ENCODE results near the gene ZDHHC3.

The ZDHHC3 gene

GRCh38 chr3:44942202-44942921 lies 33.6 kb downstream of the ZDHHC3 start:
- no CpG with 5 or more reads among the region's 9 CpGs for WGBS (ENCODE audit: extremely low coverage, insufficient coverage, insufficient read length)
- peaks cover 40 to 53% of the 10 kb centered on the region in 2 experiments for H3K36me3 ChIP-seq (ENCODE audit: control insufficient read depth in 1 of 2, insufficient read depth in 2 of 2, low read length in 2 of 2)
- peaks cover 2% of the 10 kb centered on the region for H3K9me3 ChIP-seq (ENCODE audit: insufficient read depth, low read depth, low read length)
- H3K27ac ChIP-seq (ENCODE audit: low read depth, low read length), result no peak overlapping the region
- no peak overlapping the region for H3K14ac ChIP-seq (ENCODE audit: low read length)
- no peak overlapping the region for H2AFZ ChIP-seq (ENCODE audit: insufficient read depth, low read length, poor library complexity)
- no peaks in the 10 kb centered on the region for H3K4me1 ChIP-seq (ENCODE audit: control insufficient read depth in 1 of 2, insufficient read depth in 2 of 2, low read length in 2 of 2)
- no peak overlapping the region for H3K9ac ChIP-seq (ENCODE audit: low read length)
- H4K8ac ChIP-seq (ENCODE audit: low read depth, low read length), result no peak overlapping the region
- no peak overlapping the region for H3K4me3 ChIP-seq (ENCODE audit: low read depth, low read length)
- H3K79me2 ChIP-seq (ENCODE audit: control insufficient read depth, insufficient read depth, low read length, poor library complexity), result no peaks in the 10 kb centered on the region
- no peak overlapping the region for H3K18ac ChIP-seq (ENCODE audit: low read length)
- no peak overlapping the region for H2BK120ac ChIP-seq (ENCODE audit: insufficient read depth, low read length, poor library complexity)
- no peak for DNase-seq
- H3K4me2 ChIP-seq (ENCODE audit: low read length), result no peak overlapping the region
- H4K91ac ChIP-seq (ENCODE audit: low read depth, low read length), result no peak overlapping the region
- H3K23ac ChIP-seq (ENCODE audit: low read length), result no peak overlapping the region
- no peaks in the 10 kb centered on the region for H3K79me1 ChIP-seq (ENCODE audit: low read length)
- no peak overlapping the region for H2BK12ac ChIP-seq (ENCODE audit: low read length)
- no peak overlapping the region for H4K12ac ChIP-seq (ENCODE audit: low read depth, low read length)
- no peak overlapping the region for H2AK5ac ChIP-seq (ENCODE audit: low read length)
- no peak overlapping the region for H3K4ac ChIP-seq (ENCODE audit: low read depth, low read length)
- H2BK5ac ChIP-seq (ENCODE audit: low read depth, low read length, poor library complexity), result no peak overlapping the region
- H3K27me3 ChIP-seq (ENCODE audit: insufficient read depth, low read length), result no peaks in the 10 kb centered on the region

- no peak overlapping the region for H3K9ac ChIP-seq (ENCODE audit: low read length)
- H3K4ac ChIP-seq (ENCODE audit: low read depth, low read length), result no peak overlapping the region
- no peak overlapping the region for H3K27ac ChIP-seq (ENCODE audit: low read depth, low read length)
- H2BK12ac ChIP-seq (ENCODE audit: low read length), result no peak overlapping the region
- H2BK5ac ChIP-seq (ENCODE audit: low read depth, low read length, poor library complexity), result no peak overlapping the region
- no peak overlapping the region for H2BK120ac ChIP-seq (ENCODE audit: insufficient read depth, low read length, poor library complexity)
- H3K4me1 ChIP-seq (ENCODE audit: control insufficient read depth in 1 of 2, insufficient read depth in 2 of 2, low read length in 2 of 2), result no peaks in the 10 kb centered on the region
- no peaks in the 10 kb centered on the region for H3K27me3 ChIP-seq (ENCODE audit: insufficient read depth, low read length)
- H3K14ac ChIP-seq (ENCODE audit: low read length), result no peak overlapping the region
- peak in 1 of 2 donors; percentile 29 for DNase-seq
- H3K4me2 ChIP-seq (ENCODE audit: low read length), result no peak overlapping the region
- H4K12ac ChIP-seq (ENCODE audit: low read depth, low read length), result no peak overlapping the region
- H3K36me3 ChIP-seq (ENCODE audit: control insufficient read depth in 1 of 2, insufficient read depth in 2 of 2, low read length in 2 of 2), result peaks cover 36 to 48% of the 10 kb centered on the region in 2 experiments
- H3K4me3 ChIP-seq (ENCODE audit: low read depth, low read length), result no peak overlapping the region
- H2AK5ac ChIP-seq (ENCODE audit: low read length), result no peak overlapping the region
- WGBS (ENCODE audit: extremely low coverage, insufficient coverage, insufficient read length), result no CpG with 5 or more reads among the region's 6 CpGs
- H3K79me1 ChIP-seq (ENCODE audit: low read length), result no peaks in the 10 kb centered on the region
- H4K91ac ChIP-seq (ENCODE audit: low read depth, low read length), result no peak overlapping the region
- peaks cover 2% of the 10 kb centered on the region for H3K9me3 ChIP-seq (ENCODE audit: insufficient read depth, low read depth, low read length)
- H4K8ac ChIP-seq (ENCODE audit: low read depth, low read length), result no peak overlapping the region
- H3K79me2 ChIP-seq (ENCODE audit: control insufficient read depth, insufficient read depth, low read length, poor library complexity), result no peaks in the 10 kb centered on the region
- no peak overlapping the region for H3K23ac ChIP-seq (ENCODE audit: low read length)
- H3K18ac ChIP-seq (ENCODE audit: low read length), result no peak overlapping the region
- no peak overlapping the region for H2AFZ ChIP-seq (ENCODE audit: insufficient read depth, low read length, poor library complexity)
Observed at GRCh38 chr3:44939581-44940036, 36.4 kb downstream of the ZDHHC3 start.

- Histone ChIP-seq H4K12ac (ENCODE audit: low read depth, low read length) (no peak overlapping the region), H3K27ac (ENCODE audit: low read depth, low read length) (no peak overlapping the region), H3K79me1 (ENCODE audit: low read length) (no peaks in the 10 kb centered on the region), H3K9me3 (ENCODE audit: insufficient read depth, low read depth, low read length) (no peaks in the 10 kb centered on the region), H3K4ac (ENCODE audit: low read depth, low read length) (no peak overlapping the region), H2AK5ac (ENCODE audit: low read length) (no peak overlapping the region), H4K8ac (ENCODE audit: low read depth, low read length) (no peak overlapping the region), H4K91ac (ENCODE audit: low read depth, low read length) (no peak overlapping the region), H2BK5ac (ENCODE audit: low read depth, low read length, poor library complexity) (no peak overlapping the region), H3K4me1 (ENCODE audit: control insufficient read depth in 1 of 2, insufficient read depth in 2 of 2, low read length in 2 of 2) (peaks cover 0 to 4% of the 10 kb centered on the region in 2 experiments), H3K9ac (ENCODE audit: low read length) (no peak overlapping the region), H2BK120ac (ENCODE audit: insufficient read depth, low read length, poor library complexity) (no peak overlapping the region), H2BK12ac (ENCODE audit: low read length) (no peak overlapping the region), H3K14ac (ENCODE audit: low read length) (no peak overlapping the region), H2AFZ (ENCODE audit: insufficient read depth, low read length, poor library complexity) (no peak overlapping the region), H3K27me3 (ENCODE audit: insufficient read depth, low read length) (no peaks in the 10 kb centered on the region), H3K36me3 (ENCODE audit: control insufficient read depth in 1 of 2, insufficient read depth in 2 of 2, low read length in 2 of 2) (peaks cover 33 to 54% of the 10 kb centered on the region in 2 experiments), H3K18ac (ENCODE audit: low read length) (no peak overlapping the region), H3K79me2 (ENCODE audit: control insufficient read depth, insufficient read depth, low read length, poor library complexity) (no peaks in the 10 kb centered on the region), H3K23ac (ENCODE audit: low read length) (no peak overlapping the region), H3K4me2 (ENCODE audit: low read length) (no peak overlapping the region), H3K4me3 (ENCODE audit: low read depth, low read length) (no peak overlapping the region)
- no peak for DNase-seq
- WGBS (ENCODE audit: extremely low coverage, insufficient coverage, insufficient read length), result no CpG with 5 or more reads among the region's 14 CpGs
Observed at GRCh38 chr3:44932986-44933944, 42.7 kb downstream of the ZDHHC3 start.

GRCh38 chr3:44932271-44932670 lies 43.7 kb downstream of the ZDHHC3 start:
- Histone ChIP-seq H2BK12ac (ENCODE audit: low read length) (no peak overlapping the region), H3K4me1 (ENCODE audit: control insufficient read depth in 1 of 2, insufficient read depth in 2 of 2, low read length in 2 of 2) (peaks cover 0 to 4% of the 10 kb centered on the region in 2 experiments), H4K91ac (ENCODE audit: low read depth, low read length) (no peak overlapping the region), H3K23ac (ENCODE audit: low read length) (no peak overlapping the region), H3K4me2 (ENCODE audit: low read length) (no peak overlapping the region), H3K9me3 (ENCODE audit: insufficient read depth, low read depth, low read length) (no peaks in the 10 kb centered on the region), H3K18ac (ENCODE audit: low read length) (no peak overlapping the region), H3K79me1 (ENCODE audit: low read length) (no peaks in the 10 kb centered on the region), H2BK5ac (ENCODE audit: low read depth, low read length, poor library complexity) (no peak overlapping the region), H4K8ac (ENCODE audit: low read depth, low read length) (no peak overlapping the region), H3K79me2 (ENCODE audit: control insufficient read depth, insufficient read depth, low read length, poor library complexity) (no peaks in the 10 kb centered on the region), H2AK5ac (ENCODE audit: low read length) (no peak overlapping the region), H3K4ac (ENCODE audit: low read depth, low read length) (no peak overlapping the region), H3K4me3 (ENCODE audit: low read depth, low read length) (no peak overlapping the region), H2AFZ (ENCODE audit: insufficient read depth, low read length, poor library complexity) (no peak overlapping the region), H4K12ac (ENCODE audit: low read depth, low read length) (no peak overlapping the region), H3K9ac (ENCODE audit: low read length) (no peak overlapping the region), H3K14ac (ENCODE audit: low read length) (no peak overlapping the region), H3K27ac (ENCODE audit: low read depth, low read length) (no peak overlapping the region), H3K36me3 (ENCODE audit: control insufficient read depth in 1 of 2, insufficient read depth in 2 of 2, low read length in 2 of 2) (peaks cover 33 to 57% of the 10 kb centered on the region in 2 experiments), H3K27me3 (ENCODE audit: insufficient read depth, low read length) (no peaks in the 10 kb centered on the region), H2BK120ac (ENCODE audit: insufficient read depth, low read length, poor library complexity) (no peak overlapping the region)
- no CpG with 5 or more reads among the region's 2 CpGs for WGBS (ENCODE audit: extremely low coverage, insufficient coverage, insufficient read length)
- DNase-seq, result no peak
